T follicular helper cell (primary cell): ENCODE results near the gene CDH26.

Source experiments
- DNase-seq: peaks from one replicate; pipeline ENCODE4 v3.0.0-alpha.2; 2020; ENCODE audit warnings: low read depth

Gene CDH26

GRCh38 chr20:60063739-60064380, 105.6 kb downstream of the CDH26 start:
- no peak for DNase-seq
